Muscle of leg (tissue), 11 donors: ENCODE results near the gene TENM4. TPM values are rescaled to one million over a fixed set of nuclear protein-coding genes. Genes with fewer than 3 reads are reported as not detected.
A peak's percentile ranks its signal among the peaks of the same experiment; 100 is the strongest.
"Not testable (repeated sequence)": the region's sequence is repeated elsewhere in the genome, so short reads cannot be mapped to it uniquely, and the experiment has no call there.

ENCODE experiments used
- DNase-seq: peaks from one replicate; pipeline ENCODE4 v3.0.0; 2013
- H3K27ac ChIP-seq: one replicate; pipeline ENCODE4 v1.5.1; 2013; ENCODE audit warnings: mild to moderate bottlenecking, low read length, control low read depth
- H3K27me3 ChIP-seq: one replicate; pipeline ENCODE4 v1.6.1; 2013; ENCODE audit warnings: low read length; ENCODE audit not compliant: control insufficient read depth, insufficient read depth
- H3K36me3 ChIP-seq: one replicate; pipeline ENCODE4 v1.6.1; 2013; ENCODE audit warnings: low read length; ENCODE audit not compliant: control insufficient read depth, insufficient read depth
- H3K4me1 ChIP-seq: one replicate; pipeline ENCODE4 v1.6.1; 2013; ENCODE audit warnings: low read length; ENCODE audit not compliant: control insufficient read depth, insufficient read depth
- H3K4me3 ChIP-seq: one replicate; pipeline ENCODE4 v1.5.1; 2013; ENCODE audit warnings: low read length, control low read depth
- H3K9me3 ChIP-seq: replicated peaks from 2 replicates; pipeline ENCODE4 v1.6.1; 2013; ENCODE audit warnings: low read depth, low read length; ENCODE audit not compliant: control insufficient read depth
- WGBS: methylation state at CpG from one replicate; pipeline ENCODE4 v1.1.5; 2013; ENCODE audit warnings: missing lambda C conversion rate; ENCODE audit not compliant: insufficient coverage; 5-methylcytosine and 5-hydroxymethylcytosine counted together
- polyA plus RNA-seq, 8 donors: library from polyadenylated mRNA; unstranded; fragments of 120-200 nt; gene quantifications; one replicate each; pipeline versions ENCODE4 v1.2.1 to v1.2.3, GENCODE V29; 2013; ENCODE audit warnings: inconsistent platforms in 1 of 8, low replicate concordance in 1 of 8; ENCODE audit not compliant: insufficient read length in 8 of 8, insufficient read depth in 1 of 8
- total RNA-seq: library from RNA; stranded (reverse); fragments of 120-200 nt; gene quantifications from one replicate; pipeline ENCODE4 v1.2.4, GENCODE V29; 2013

TENM4 gene
- total and polyA plus RNA-seq, 9 donors = 4.6 to 13.8 (median 10.3) TPM

- Histone ChIP-seq H3K36me3 (no peaks in the 10 kb centered on the region), H3K27ac (no peak overlapping the region), H3K27me3 (no peaks in the 10 kb centered on the region), H3K4me3 (no peak overlapping the region), H3K9me3 (no peaks in the 10 kb centered on the region), H3K4me1 (no peaks in the 10 kb centered on the region)
- 97% methylated on average over 2 of the region's 2 CpGs for WGBS
- DNase-seq = no peak
Observed at GRCh38 chr11:78833237-78833636, 607.6 kb downstream of the TENM4 start.

- no peaks in the 10 kb centered on the region for H3K9me3 ChIP-seq
- H3K36me3 ChIP-seq = no peaks in the 10 kb centered on the region
- peak; percentile 36 for DNase-seq
- H3K4me1 ChIP-seq = no peaks in the 10 kb centered on the region
- H3K27ac ChIP-seq = no peak overlapping the region
- no CpG with 5 or more reads among the region's 7 CpGs for WGBS
- H3K4me3 ChIP-seq = no peak overlapping the region
- H3K27me3 ChIP-seq = no peaks in the 10 kb centered on the region
Observed at GRCh38 chr11:78832226-78832947, 608.4 kb downstream of the TENM4 start.

- no peak overlapping the region for H3K27ac ChIP-seq
- no peaks in the 10 kb centered on the region for H3K36me3 ChIP-seq
- H3K4me1 ChIP-seq = no peaks in the 10 kb centered on the region
- WGBS = 100% methylated on average over 3 of the region's 4 CpGs
- H3K9me3 ChIP-seq = no peaks in the 10 kb centered on the region
- no peaks in the 10 kb centered on the region for H3K27me3 ChIP-seq
- no peak for DNase-seq
- H3K4me3 ChIP-seq = no peak overlapping the region
Observed at GRCh38 chr11:78831571-78831970, 609.3 kb downstream of the TENM4 start.

GRCh38 chr11:78830277-78830819 is 610.5 kb downstream of the TENM4 start:
- Histone ChIP-seq H3K27me3 (no peaks in the 10 kb centered on the region), H3K9me3 (no peaks in the 10 kb centered on the region), H3K4me3 (no peak overlapping the region), H3K4me1 (no peaks in the 10 kb centered on the region), H3K36me3 (no peaks in the 10 kb centered on the region), H3K27ac (no peak overlapping the region)
- peak; percentile 27 for DNase-seq
- WGBS = 38% methylated on average over 6 of the region's 11 CpGs

- Histone ChIP-seq H3K36me3 (no peaks in the 10 kb centered on the region), H3K27me3 (no peaks in the 10 kb centered on the region), H3K9me3 (no peaks in the 10 kb centered on the region), H3K4me3 (no peak overlapping the region), H3K27ac (no peak overlapping the region), H3K4me1 (no peaks in the 10 kb centered on the region)
- no peak for DNase-seq
- 100% methylated on average over 1 of the region's 3 CpGs for WGBS
Observed at GRCh38 chr11:78829146-78829545, 611.7 kb downstream of the TENM4 start.

- no peaks in the 10 kb centered on the region for H3K36me3 ChIP-seq
- H3K27ac ChIP-seq = no peak overlapping the region
- no peak overlapping the region for H3K4me3 ChIP-seq
- H3K4me1 ChIP-seq = no peaks in the 10 kb centered on the region
- H3K27me3 ChIP-seq = no peaks in the 10 kb centered on the region
- DNase-seq = no peak
- H3K9me3 ChIP-seq = no peaks in the 10 kb centered on the region
- no CpG with 5 or more reads among the region's 1 CpG for WGBS
Observed at GRCh38 chr11:78828676-78829075, 612.2 kb downstream of the TENM4 start.

- not testable (repeated sequence) for H3K4me1 ChIP-seq, H3K9me3 ChIP-seq, H3K4me3 ChIP-seq, H3K27ac ChIP-seq, DNase-seq, H3K36me3 ChIP-seq, H3K27me3 ChIP-seq
- 100% methylated on average over 3 of the region's 4 CpGs for WGBS
Observed at GRCh38 chr11:78827291-78827690, 613.5 kb downstream of the TENM4 start.

GRCh38 chr11:78825591-78826020 is 615.2 kb downstream of the TENM4 start:
- WGBS = no CpG with 5 or more reads among the region's 1 CpG
- H3K4me3 ChIP-seq = no peak overlapping the region
- DNase-seq = no peak
- H3K4me1 ChIP-seq = no peaks in the 10 kb centered on the region
- H3K9me3 ChIP-seq = no peaks in the 10 kb centered on the region
- no peaks in the 10 kb centered on the region for H3K27me3 ChIP-seq
- H3K36me3 ChIP-seq = no peaks in the 10 kb centered on the region
- H3K27ac ChIP-seq = no peak overlapping the region

- Histone ChIP-seq H3K4me1 (no peaks in the 10 kb centered on the region), H3K36me3 (no peaks in the 10 kb centered on the region), H3K27me3 (no peaks in the 10 kb centered on the region), H3K27ac (no peak overlapping the region), H3K9me3 (no peaks in the 10 kb centered on the region), H3K4me3 (no peak overlapping the region)
- no peak for DNase-seq
- WGBS = 84% methylated on average over 4 of the region's 9 CpGs
Observed at GRCh38 chr11:78823588-78823987, 617.2 kb downstream of the TENM4 start.

- WGBS = 92% methylated on average over 17 of the region's 23 CpGs
- H3K36me3 ChIP-seq = no peaks in the 10 kb centered on the region
- DNase-seq = no peak
- H3K9me3 ChIP-seq = no peaks in the 10 kb centered on the region
- no peaks in the 10 kb centered on the region for H3K27me3 ChIP-seq
- no peak overlapping the region for H3K27ac ChIP-seq
- H3K4me3 ChIP-seq = no peak overlapping the region
- no peaks in the 10 kb centered on the region for H3K4me1 ChIP-seq
Observed at GRCh38 chr11:78822931-78823423, 617.9 kb downstream of the TENM4 start.
